ENCODE measurements around the gene HMGN1.

HMGN1 gene

GRCh38 chr21:39317134-39318090 lies 31.5 kb downstream of the HMGN1 start:
- no peak for DNase-seq
- Histone ChIP-seq H3K4me1 (ENCODE audit: insufficient read depth, low read length) (peaks cover 8% of the 10 kb centered on the region), H3K9ac (ENCODE audit: low read depth, low read length) (no peak overlapping the region), H3K36me3 (ENCODE audit: insufficient read depth, low read length) (no peaks in the 10 kb centered on the region), H3K4me3 (ENCODE audit: low read depth in 1 of 2, low read length in 2 of 2) (no peak overlapping the region), H3K4me2 (ENCODE audit: insufficient read depth, low read length) (no peak overlapping the region), H3K27ac (ENCODE audit: low read length) (no peak overlapping the region), H2AFZ (ENCODE audit: low read depth, low read length) (no peak overlapping the region), H3K9me3 (ENCODE audit: insufficient read depth, low read length, severe bottlenecking) (no peaks in the 10 kb centered on the region), H3K79me2 (ENCODE audit: insufficient read depth, low read length) (peaks cover 18% of the 10 kb centered on the region), H4K20me1 (ENCODE audit: insufficient read depth, low read length) (no peaks in the 10 kb centered on the region), H3K27me3 (ENCODE audit: insufficient read depth, low read length, poor library complexity) (no peaks in the 10 kb centered on the region)
- no peak for ATAC-seq (ENCODE audit: insufficient read depth, low read depth)
- no peak for TF ChIP-seq CTCF (IDR thresholded peaks at IDR 0.05; ENCODE audit: borderline replicate concordance, extremely low read depth, low read length, poor library complexity, severe bottlenecking)
- TF ChIP-seq EZH2 (IDR thresholded peaks at IDR 0.05; ENCODE audit: borderline replicate concordance, low read depth, low read length, severe bottlenecking): no peak

- Histone ChIP-seq H3K27ac (ENCODE audit: low read length) (no peak overlapping the region), H3K9ac (ENCODE audit: low read depth, low read length) (no peak overlapping the region), H4K20me1 (ENCODE audit: insufficient read depth, low read length) (peaks cover 5% of the 10 kb centered on the region), H3K4me2 (ENCODE audit: insufficient read depth, low read length) (no peak overlapping the region), H3K79me2 (ENCODE audit: insufficient read depth, low read length) (peaks cover 24% of the 10 kb centered on the region), H3K4me1 (ENCODE audit: insufficient read depth, low read length) (peaks cover 14% of the 10 kb centered on the region), H3K9me3 (ENCODE audit: insufficient read depth, low read length, severe bottlenecking) (no peaks in the 10 kb centered on the region), H2AFZ (ENCODE audit: low read depth, low read length) (no peak overlapping the region), H3K4me3 (ENCODE audit: low read depth in 1 of 2, low read length in 2 of 2) (no peak overlapping the region), H3K36me3 (ENCODE audit: insufficient read depth, low read length) (peaks cover 3% of the 10 kb centered on the region), H3K27me3 (ENCODE audit: insufficient read depth, low read length, poor library complexity) (no peaks in the 10 kb centered on the region)
- DNase-seq: no peak
- TF ChIP-seq CTCF (IDR thresholded peaks at IDR 0.05; ENCODE audit: borderline replicate concordance, extremely low read depth, low read length, poor library complexity, severe bottlenecking) (no peak), EZH2 (IDR thresholded peaks at IDR 0.05; ENCODE audit: borderline replicate concordance, low read depth, low read length, severe bottlenecking) (no peak)
- no peak for ATAC-seq (ENCODE audit: insufficient read depth, low read depth)
Observed at GRCh38 chr21:39316729-39317128, 32.2 kb downstream of the HMGN1 start.

GRCh38 chr21:39315603-39316445 lies 33.1 kb downstream of the HMGN1 start:
- ATAC-seq (ENCODE audit: insufficient read depth, low read depth) (no peak), DNase-seq (no peak)
- Histone ChIP-seq H3K4me3 (ENCODE audit: low read depth in 1 of 2, low read length in 2 of 2) (no peak overlapping the region), H3K4me2 (ENCODE audit: insufficient read depth, low read length) (no peak overlapping the region), H3K9me3 (ENCODE audit: insufficient read depth, low read length, severe bottlenecking) (no peaks in the 10 kb centered on the region), H4K20me1 (ENCODE audit: insufficient read depth, low read length) (peaks cover 14% of the 10 kb centered on the region), H3K27me3 (ENCODE audit: insufficient read depth, low read length, poor library complexity) (no peaks in the 10 kb centered on the region), H3K36me3 (ENCODE audit: insufficient read depth, low read length) (peaks cover 12% of the 10 kb centered on the region), H3K9ac (ENCODE audit: low read depth, low read length) (no peak overlapping the region), H3K79me2 (ENCODE audit: insufficient read depth, low read length) (peaks cover 33% of the 10 kb centered on the region), H3K27ac (ENCODE audit: low read length) (no peak overlapping the region), H3K4me1 (ENCODE audit: insufficient read depth, low read length) (peaks cover 21% of the 10 kb centered on the region), H2AFZ (ENCODE audit: low read depth, low read length) (no peak overlapping the region)
- TF ChIP-seq CTCF (IDR thresholded peaks at IDR 0.05; ENCODE audit: borderline replicate concordance, extremely low read depth, low read length, poor library complexity, severe bottlenecking) (no peak), EZH2 (IDR thresholded peaks at IDR 0.05; ENCODE audit: borderline replicate concordance, low read depth, low read length, severe bottlenecking) (no peak)

Data from DND-41 (cell line).